GM10266 (cell line): ENCODE measurements around the gene PDE4D.

Source experiments
- DNase-seq: peaks from one replicate; pipeline ENCODE4 v3.0.0; 2012; ENCODE audit errors: extremely low spot score
- CTCF ChIP-seq: IDR thresholded peaks from 2 replicates; pipeline ENCODE4 v1.5.1; 2012; ENCODE audit warnings: mild to moderate bottlenecking, low read depth; ENCODE audit not compliant: control insufficient read depth, insufficient read depth; ENCODE audit errors: missing control alignments

The PDE4D gene

GRCh38 chr5:59560553-59560952 is 333.0 kb downstream of the PDE4D start:
- no peak for TF ChIP-seq CTCF
- DNase-seq: no peak

- no peak for DNase-seq
- TF ChIP-seq CTCF: no peak
Observed at GRCh38 chr5:59559847-59560246, 333.7 kb downstream of the PDE4D start.

- no peak for TF ChIP-seq CTCF
- no peak for DNase-seq
Observed at GRCh38 chr5:59559323-59559722, 334.2 kb downstream of the PDE4D start.

GRCh38 chr5:59558501-59558900 is 335.0 kb downstream of the PDE4D start:
- no peak for DNase-seq
- no peak for TF ChIP-seq CTCF

- no peak for DNase-seq
- no peak for TF ChIP-seq CTCF
Observed at GRCh38 chr5:59557572-59557971, 336.0 kb downstream of the PDE4D start.

- no peak for DNase-seq
- TF ChIP-seq CTCF: no peak
Observed at GRCh38 chr5:59555596-59555995, 337.9 kb downstream of the PDE4D start.

- no peak for TF ChIP-seq CTCF
Observed at GRCh38 chr5:59554501-59554900, 339.0 kb downstream of the PDE4D start.

More at GRCh38 chr5:59554501-59554900, 339.0 kb downstream of the PDE4D start:
- DNase-seq: no peak
